Measurements from ENCODE around the gene PODXL.

Gene PODXL

GRCh38 chr7:131550846-131551245, 5.6 kb downstream of the PODXL start:
- Histone ChIP-seq H2AFZ (ENCODE audit: low read depth, low read length, severe bottlenecking) (no peak overlapping the region), H3K9me3 (ENCODE audit: insufficient read depth, low read length) (no peaks in the 10 kb centered on the region), H3K4me3 (ENCODE audit: insufficient read depth, low read length, poor library complexity, severe bottlenecking) (no peak overlapping the region), H3K27ac (ENCODE audit: low read depth, low read length) (no peak overlapping the region), H4K20me1 (ENCODE audit: low read depth, low read length) (no peaks in the 10 kb centered on the region), H3K9me2 (replicated peaks; ENCODE audit: insufficient read depth, low read length) (no peaks in the 10 kb centered on the region), H3K27me3 (ENCODE audit: low read length) (no peaks in the 10 kb centered on the region), H3F3A (ENCODE audit: insufficient read depth) (no peaks in the 10 kb centered on the region), H3K4me2 (ENCODE audit: low read depth, low read length, poor library complexity, severe bottlenecking) (no peak overlapping the region), H3K9ac (ENCODE audit: low read length) (no peak overlapping the region), H3K79me2 (ENCODE audit: insufficient read depth, low read length) (no peaks in the 10 kb centered on the region), H3K36me3 (ENCODE audit: low read length) (no peaks in the 10 kb centered on the region)
- no peak for TF ChIP-seq CTCF (IDR thresholded peaks at IDR 0.05; ENCODE audit: insufficient read depth, low read length, poor library complexity, severe bottlenecking)
- TF ChIP-seq EZH2phosphoT487 (conservative IDR thresholded peaks at IDR 0.05; ENCODE audit: low read length): no peak

- H3F3A ChIP-seq (ENCODE audit: insufficient read depth): no peaks in the 10 kb centered on the region
- no peaks in the 10 kb centered on the region for H3K9me3 ChIP-seq (ENCODE audit: insufficient read depth, low read length)
- H4K20me1 ChIP-seq (ENCODE audit: low read depth, low read length): no peaks in the 10 kb centered on the region
- no peak for TF ChIP-seq EZH2phosphoT487 (conservative IDR thresholded peaks at IDR 0.05; ENCODE audit: low read length)
- TF ChIP-seq CTCF (IDR thresholded peaks at IDR 0.05; ENCODE audit: insufficient read depth, low read length, poor library complexity, severe bottlenecking): no peak
- no peak overlapping the region for H3K4me3 ChIP-seq (ENCODE audit: insufficient read depth, low read length, poor library complexity, severe bottlenecking)
- H3K79me2 ChIP-seq (ENCODE audit: insufficient read depth, low read length): no peaks in the 10 kb centered on the region
- no peaks in the 10 kb centered on the region for H3K27me3 ChIP-seq (ENCODE audit: low read length)
- no peaks in the 10 kb centered on the region for H3K36me3 ChIP-seq (ENCODE audit: low read length)
- no peak overlapping the region for H3K27ac ChIP-seq (ENCODE audit: low read depth, low read length)
- H3K9me2 ChIP-seq (replicated peaks; ENCODE audit: insufficient read depth, low read length): no peaks in the 10 kb centered on the region
- H3K4me2 ChIP-seq (ENCODE audit: low read depth, low read length, poor library complexity, severe bottlenecking): no peak overlapping the region
- H3K9ac ChIP-seq (ENCODE audit: low read length): no peak overlapping the region
- H2AFZ ChIP-seq (ENCODE audit: low read depth, low read length, severe bottlenecking): no peak overlapping the region
Measured at GRCh38 chr7:131548371-131548770, 8.1 kb downstream of the PODXL start.

- Histone ChIP-seq H3K9me2 (replicated peaks; ENCODE audit: insufficient read depth, low read length) (no peaks in the 10 kb centered on the region), H2AFZ (ENCODE audit: low read depth, low read length, severe bottlenecking) (no peak overlapping the region), H4K20me1 (ENCODE audit: low read depth, low read length) (no peaks in the 10 kb centered on the region), H3K9me3 (ENCODE audit: insufficient read depth, low read length) (no peaks in the 10 kb centered on the region), H3K27ac (ENCODE audit: low read depth, low read length) (no peak overlapping the region), H3K36me3 (ENCODE audit: low read length) (no peaks in the 10 kb centered on the region), H3K79me2 (ENCODE audit: insufficient read depth, low read length) (no peaks in the 10 kb centered on the region), H3K4me2 (ENCODE audit: low read depth, low read length, poor library complexity, severe bottlenecking) (no peak overlapping the region), H3K9ac (ENCODE audit: low read length) (no peak overlapping the region), H3F3A (ENCODE audit: insufficient read depth) (no peaks in the 10 kb centered on the region), H3K27me3 (ENCODE audit: low read length) (no peaks in the 10 kb centered on the region), H3K4me3 (ENCODE audit: insufficient read depth, low read length, poor library complexity, severe bottlenecking) (no peak overlapping the region)
- TF ChIP-seq CTCF (IDR thresholded peaks at IDR 0.05; ENCODE audit: insufficient read depth, low read length, poor library complexity, severe bottlenecking) (no peak), EZH2phosphoT487 (conservative IDR thresholded peaks at IDR 0.05; ENCODE audit: low read length) (no peak)
Measured at GRCh38 chr7:131547589-131547988, 8.8 kb downstream of the PODXL start.

All from SU-DHL-6 (cell line).